GM19397 (cell line): ENCODE results near the gene GABRQ.
"Not testable (repeated sequence)": the region's sequence is repeated elsewhere in the genome, so short reads cannot be mapped to it uniquely, and the experiment has no call there.

ENCODE experiments used
- ATAC-seq: cut with Tn5 transposase; IDR thresholded peaks from one replicate; pipeline ENCODE4 v1.9.1; 2021; ENCODE audit warnings: mild to moderate bottlenecking, moderate library complexity; ENCODE audit not compliant: unreplicated experiment

Gene GABRQ

GRCh38 chrX:152656890-152657289 is 19.2 kb downstream of the GABRQ start:
- ATAC-seq: no peak

- no peak for ATAC-seq
Observed at GRCh38 chrX:152658302-152658701, 20.6 kb downstream of the GABRQ start.

DNA sequence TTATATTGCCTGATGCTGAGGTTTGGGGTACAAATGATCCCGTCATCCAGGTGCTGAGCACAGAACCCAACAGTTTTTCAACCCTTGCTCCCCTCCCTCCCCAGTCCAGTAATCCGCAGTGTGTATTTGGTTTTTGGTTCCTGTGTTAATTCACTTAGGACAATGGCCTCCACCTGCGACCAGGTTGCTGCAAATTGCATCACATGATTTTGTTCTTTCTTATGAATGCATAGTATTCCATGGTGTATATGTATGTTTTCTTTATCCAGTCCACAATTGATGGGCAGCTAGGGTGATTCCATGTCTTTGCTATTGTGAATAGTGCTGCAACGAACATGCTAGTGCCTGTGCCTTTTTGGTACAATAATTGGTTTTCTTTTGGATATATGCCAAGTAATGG is 25.4 kb downstream of the GABRQ start:
- ATAC-seq: no peak

- ATAC-seq: no peak
Observed at GRCh38 chrX:152674135-152674534, 36.4 kb downstream of the GABRQ start.

GRCh38 chrX:152674652-152675051 is 37.0 kb downstream of the GABRQ start:
- not testable (repeated sequence) for ATAC-seq

- not testable (repeated sequence) for ATAC-seq
Observed at GRCh38 chrX:152681012-152681411, 43.3 kb downstream of the GABRQ start.

GRCh38 chrX:152697952-152698931 is 60.5 kb downstream of the GABRQ start, which contains the start of gene MAGEA3:
Gene MAGEA3, plus strand, starts transcription at chrX:152698794. Its CDS starts 2,039 bp downstream, at chrX:152700833.
- not testable (repeated sequence) for ATAC-seq

DNA sequence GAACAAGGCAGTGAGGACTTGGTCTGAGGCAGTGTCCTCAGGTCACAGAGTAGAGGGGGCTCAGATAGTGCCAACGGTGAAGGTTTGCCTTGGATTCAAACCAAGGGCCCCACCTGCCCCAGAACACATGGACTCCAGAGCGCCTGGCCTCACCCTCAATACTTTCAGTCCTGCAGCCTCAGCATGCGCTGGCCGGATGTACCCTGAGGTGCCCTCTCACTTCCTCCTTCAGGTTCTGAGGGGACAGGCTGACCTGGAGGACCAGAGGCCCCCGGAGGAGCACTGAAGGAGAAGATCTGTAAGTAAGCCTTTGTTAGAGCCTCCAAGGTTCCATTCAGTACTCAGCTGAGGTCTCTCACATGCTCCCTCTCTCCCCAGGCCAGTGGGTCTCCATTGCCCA is 62.7 kb downstream of the GABRQ start:
- ATAC-seq: not testable (repeated sequence)

DNA sequence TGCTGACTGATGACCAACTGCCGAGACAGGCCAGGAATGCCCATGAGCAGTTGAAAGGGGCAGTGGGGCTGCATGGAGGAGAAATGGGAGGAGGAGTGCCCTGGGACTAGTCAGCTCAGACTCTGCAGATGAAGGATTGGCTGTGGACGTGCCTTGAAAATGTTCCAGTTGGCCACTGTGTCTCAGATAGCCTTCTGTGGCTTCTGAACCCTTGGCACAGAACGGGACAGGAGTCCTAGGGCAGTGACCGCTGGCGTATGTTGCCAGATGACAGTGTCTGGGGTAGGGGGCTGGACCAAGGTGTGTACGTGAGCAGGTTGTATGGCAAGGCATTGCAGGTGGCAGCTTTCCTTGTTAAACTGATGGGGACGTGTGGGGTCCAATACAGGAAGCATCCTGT is 68.8 kb downstream of the GABRQ start:
- not testable (repeated sequence) for ATAC-seq
